H9 (cell line): ENCODE measurements around the gene DLEC1. TPM values are rescaled to one million over a fixed set of nuclear protein-coding genes. Genes with fewer than 3 reads are reported as not detected.

ENCODE experiments used
- DNase-seq: peaks from one replicate; pipeline ENCODE4 v3.0.0-alpha.2; 2017
- H2AFZ ChIP-seq: one replicate; pipeline ENCODE4 v1.6.1; 2013; ENCODE audit warnings: mild to moderate bottlenecking, low read length, control low read depth, moderate library complexity
- H2AK5ac ChIP-seq: 2 replicates; pipeline ENCODE4 v1.6.1; 2013; ENCODE audit warnings: low read length, control low read depth, mixed read lengths; ENCODE audit not compliant: insufficient read length
- H2BK120ac ChIP-seq: one replicate; pipeline ENCODE4 v1.6.1; 2013; ENCODE audit warnings: low read depth, mild to moderate bottlenecking, low read length, control low read depth, inconsistent platforms; ENCODE audit not compliant: poor library complexity, severe bottlenecking
- H2BK12ac ChIP-seq: 2 replicates; pipeline ENCODE4 v1.6.1; 2013; ENCODE audit warnings: low read length, control low read depth, mixed read lengths, low read depth; ENCODE audit not compliant: insufficient read length
- H2BK15ac ChIP-seq: 2 replicates; pipeline ENCODE4 v1.6.1; 2013; ENCODE audit warnings: low read depth, low read length, control low read depth
- H2BK20ac ChIP-seq: one replicate; pipeline ENCODE4 v1.6.1; 2013; ENCODE audit warnings: low read depth, mild to moderate bottlenecking, low read length, control low read depth, inconsistent platforms; ENCODE audit not compliant: poor library complexity, severe bottlenecking
- H2BK5ac ChIP-seq: 2 replicates; pipeline ENCODE4 v1.6.1; 2013; ENCODE audit warnings: low read length, control low read depth, mixed read lengths; ENCODE audit not compliant: insufficient read length
- H3K14ac ChIP-seq: 2 replicates; pipeline ENCODE4 v1.6.1; 2013; ENCODE audit warnings: low read length, control low read depth; ENCODE audit not compliant: insufficient read depth
- H3K18ac ChIP-seq: 2 replicates; pipeline ENCODE4 v1.6.1; 2013; ENCODE audit warnings: low read depth, mild to moderate bottlenecking, mixed read lengths, low read length, control low read depth; ENCODE audit not compliant: insufficient read length
- H3K23ac ChIP-seq: 2 replicates; pipeline ENCODE4 v1.6.1; 2013; ENCODE audit warnings: low read length, control low read depth, mixed read lengths, low read depth; ENCODE audit not compliant: insufficient read length
- H3K23me2 ChIP-seq: 2 replicates; pipeline ENCODE4 v1.6.1; 2013; ENCODE audit warnings: low read depth, mild to moderate bottlenecking, mixed read lengths, low read length, control low read depth; ENCODE audit not compliant: insufficient read length, poor library complexity, severe bottlenecking
- H3K27ac ChIP-seq: 2 replicates; pipeline ENCODE4 v1.5.1; 2013; ENCODE audit warnings: low read length, control low read depth, mixed read lengths, low read depth; ENCODE audit not compliant: insufficient read length
- H3K27me3 ChIP-seq: 2 replicates; pipeline ENCODE4 v1.6.1; 2013; ENCODE audit warnings: low read length, control low read depth, inconsistent platforms; ENCODE audit not compliant: insufficient read depth
- H3K4ac ChIP-seq: 2 replicates; pipeline ENCODE4 v1.6.1; 2013; ENCODE audit warnings: low read depth, mild to moderate bottlenecking, control low read depth, inconsistent platforms, low read length, moderate library complexity
- H3K4me1 ChIP-seq: 2 replicates; pipeline ENCODE4 v1.6.1; 2013; ENCODE audit warnings: low read length, control low read depth, inconsistent platforms; ENCODE audit not compliant: insufficient read depth
- H3K4me2 ChIP-seq: 2 replicates; pipeline ENCODE4 v1.6.1; 2013; ENCODE audit warnings: low read length, control low read depth, mixed read lengths; ENCODE audit not compliant: insufficient read length, insufficient read depth
- H3K56ac ChIP-seq: 2 replicates; pipeline ENCODE4 v1.6.1; 2013; ENCODE audit warnings: low read depth, mild to moderate bottlenecking, mixed read lengths, low read length, control low read depth; ENCODE audit not compliant: insufficient read length
- H3K79me1 ChIP-seq: 2 replicates; pipeline ENCODE4 v1.6.1; 2013; ENCODE audit warnings: low read depth, mild to moderate bottlenecking, moderate library complexity, low read length, control low read depth, inconsistent platforms; ENCODE audit not compliant: insufficient read depth, poor library complexity, severe bottlenecking
- H3K79me2 ChIP-seq: 2 replicates; pipeline ENCODE4 v1.6.1; 2013; ENCODE audit warnings: low read length, control low read depth, inconsistent platforms; ENCODE audit not compliant: insufficient read depth
- H3K9ac ChIP-seq: 2 replicates; pipeline ENCODE4 v1.6.1; 2013; ENCODE audit warnings: low read length, control low read depth, mixed read lengths; ENCODE audit not compliant: insufficient read length; ENCODE audit errors: extremely low read depth
- H3K9me3 ChIP-seq: one replicate; pipeline ENCODE4 v1.6.1; 2013; ENCODE audit warnings: low read depth, low read length, inconsistent platforms; ENCODE audit not compliant: control insufficient read depth
- H3T11ph ChIP-seq: one replicate; pipeline ENCODE4 v1.6.1; 2013; ENCODE audit warnings: mild to moderate bottlenecking, low read length, control low read depth, inconsistent platforms
- H4K20me1 ChIP-seq: one replicate; pipeline ENCODE4 v1.6.1; 2013; ENCODE audit not compliant: control insufficient read depth, insufficient read length, insufficient read depth
- H4K5ac ChIP-seq: 2 replicates; pipeline ENCODE4 v1.6.1; 2013; ENCODE audit warnings: low read depth, mild to moderate bottlenecking, mixed read lengths, low read length, control low read depth; ENCODE audit not compliant: insufficient read length
- H4K8ac ChIP-seq: replicated peaks from 2 replicates; pipeline ENCODE4 v1.6.1; 2013; ENCODE audit warnings: low read length, control low read depth, mixed read lengths, low read depth; ENCODE audit not compliant: insufficient read length
- H4K91ac ChIP-seq: 2 replicates; pipeline ENCODE4 v1.6.1; 2013; ENCODE audit warnings: low read depth, mild to moderate bottlenecking, moderate library complexity, mixed read lengths, low read length, control low read depth; ENCODE audit not compliant: insufficient read length
- H3K27ac Mint-ChIP-seq, 3 experiments: 2 replicates in 2 of 3; 3 replicates in 1 of 3; pipeline ENCODE4 v1.8.0; 2020 to 2021; ENCODE audit warnings: mixed read lengths in 3 of 3, mild to moderate bottlenecking in 1 of 3, moderate library complexity in 1 of 3
- H3K27me3 Mint-ChIP-seq: 2 replicates; pipeline ENCODE4 v1.8.0; 2021; ENCODE audit warnings: low read depth, mild to moderate bottlenecking, moderate library complexity, mixed read lengths
- H3K36me3 Mint-ChIP-seq, 3 experiments: 2 replicates in 2 of 3; 3 replicates in 1 of 3; pipeline ENCODE4 v1.8.0; 2020 to 2021; ENCODE audit warnings: low read depth in 3 of 3, mixed read lengths in 3 of 3; ENCODE audit not compliant: insufficient read depth in 1 of 3
- H3K4me1 Mint-ChIP-seq, 2 experiments: 2 replicates each; pipeline ENCODE4 v1.8.0; 2020; ENCODE audit warnings: mixed read lengths in 2 of 2
- H3K4me3 Mint-ChIP-seq, 2 experiments: 2 replicates in 1 of 2; 3 replicates in 1 of 2; pipeline ENCODE4 v1.8.0; 2020 to 2021; ENCODE audit warnings: mild to moderate bottlenecking in 2 of 2, mixed read lengths in 2 of 2, moderate library complexity in 1 of 2
- H3K9me3 Mint-ChIP-seq, 2 experiments: 2 replicates in 1 of 2; 3 replicates in 1 of 2; pipeline ENCODE4 v1.8.0; 2020; ENCODE audit warnings: mild to moderate bottlenecking in 2 of 2, mixed read lengths in 2 of 2, moderate library complexity in 1 of 2
- CTCF ChIP-seq: fragments of 200-600 bp; sonication (generic); conservative IDR thresholded peaks from 3 replicates; pipeline ENCODE4 v1.8.0; 2021; ENCODE audit warnings: antibody characterized with exemption, mild to moderate bottlenecking
- WGBS: extraction: QIAGEN DNeasy Blood & Tissue Kit; methylation state at CpG from one replicate; pipeline ENCODE4 v1.1.7; 2013; ENCODE audit warnings: missing lambda C conversion rate, low lambda C conversion rate, mixed read lengths; ENCODE audit not compliant: insufficient read length; ENCODE audit errors: extremely low coverage; 5-methylcytosine and 5-hydroxymethylcytosine counted together
- total RNA-seq: library from RNA; stranded (reverse); gene quantifications from 2 replicates; pipeline ENCODE4 v1.2.1, GENCODE V29; 2021

DLEC1 gene
- total RNA-seq, 1 experiment from 2014 or later, result 2.1 TPM

GRCh38 chr3:38147421-38147820, 108.4 kb downstream of the DLEC1 start:
- H2BK12ac ChIP-seq, result no peak overlapping the region
- H3K27ac Mint-ChIP-seq, result no peak overlapping the region

More at GRCh38 chr3:38147421-38147820, 108.4 kb downstream of the DLEC1 start:
- no peak overlapping the region for H3K23ac ChIP-seq
- no peaks in the 10 kb centered on the region for H3K79me2 ChIP-seq
- no CpG with 5 or more reads among the region's 3 CpGs for WGBS
- H3K27me3 Mint-ChIP-seq, result peaks cover 2% of the 10 kb centered on the region; the same call in 1 of the 2 replicates
- no peaks in the 10 kb centered on the region for H3K4me1 Mint-ChIP-seq
- no peak overlapping the region for H2BK120ac ChIP-seq
- no peak overlapping the region for H3K56ac ChIP-seq
- H4K20me1 ChIP-seq, result no peaks in the 10 kb centered on the region
- H2BK20ac ChIP-seq, result no peak overlapping the region
- H2BK5ac ChIP-seq, result no peak overlapping the region
- no peaks in the 10 kb centered on the region for H3K4me1 ChIP-seq
- H3K27ac ChIP-seq, result no peak overlapping the region
- no peaks in the 10 kb centered on the region for H3K9me3 ChIP-seq
- no peak overlapping the region for H3K14ac ChIP-seq
- peaks cover 8 to 11% of the 10 kb centered on the region in 2 experiments; a peak in 4 of 5 replicates for H3K9me3 Mint-ChIP-seq
- H3K23me2 ChIP-seq, result no peaks in the 10 kb centered on the region
- no peak overlapping the region for H3T11ph ChIP-seq
- H2AK5ac ChIP-seq, result no peak overlapping the region
- no peak overlapping the region for H4K8ac ChIP-seq
- no peak overlapping the region for H3K9ac ChIP-seq
- no peak overlapping the region for H4K91ac ChIP-seq
- no peak overlapping the region for H4K5ac ChIP-seq
- peaks cover 2 to 6% (median 3%) of the 10 kb centered on the region in 3 experiments; a peak in 3 of 7 replicates for H3K36me3 Mint-ChIP-seq
- no peak for DNase-seq
- H3K27me3 ChIP-seq, result no peaks in the 10 kb centered on the region
- H3K4ac ChIP-seq, result no peak overlapping the region
- H3K4me2 ChIP-seq, result no peak overlapping the region
- no peaks in the 10 kb centered on the region for H3K79me1 ChIP-seq
- no peak for TF ChIP-seq CTCF
- no peak overlapping the region for H3K4me3 Mint-ChIP-seq
- no peak overlapping the region for H3K18ac ChIP-seq
- no peak overlapping the region for H2BK15ac ChIP-seq
- H2AFZ ChIP-seq, result no peak overlapping the region
